B cell (primary cell): ENCODE measurements around the gene CCDC60. TPM values are rescaled to one million over a fixed set of nuclear protein-coding genes. Genes with fewer than 3 reads are reported as not detected.

Source experiments
- ATAC-seq: fragments of 200-7000 bp; cut with Tn5 transposase; one replicate; pipeline ENCODE4 v1.10.0; 2021; ENCODE audit warnings: low read depth, mild to moderate bottlenecking, moderate number of reproducible peaks, moderate library complexity
- CTCF ChIA-PET: fragments of 350-600 bp; sonication (Branson Sonifier 250); formaldehyde crosslinking; loops from one replicate; lab custom pipeline; 2021; ENCODE audit warnings: antibody characterized with exemption, inconsistent platforms; lab: Charles Lee
- POLR2A ChIA-PET: fragments of 350-600 bp; sonication (Branson Sonifier 250); formaldehyde crosslinking; loops from one replicate; lab custom pipeline; 2021; ENCODE audit warnings: antibody characterized with exemption; lab: Charles Lee
- DNase-seq: peaks from one replicate; pipeline ENCODE4 v3.0.0; 2013
- H2AFZ ChIP-seq: 2 replicates; pipeline ENCODE4 v1.6.1; 2012; ENCODE audit warnings: mild to moderate bottlenecking, low read depth, low read length; ENCODE audit not compliant: insufficient read depth, poor library complexity, severe bottlenecking
- H3K27ac ChIP-seq, 2 donors: 1 replicate in 1 of 2; 2 replicates in 1 of 2; pipeline ENCODE4 v1.5.1; 2012 to 2013; ENCODE audit warnings: low read length in 2 of 2, mild to moderate bottlenecking in 2 of 2, moderate library complexity in 1 of 2
- H3K27me3 ChIP-seq, 4 experiments: fragments of 200-600 bp in 1 of 4; sonication (generic) in 1 of 4; replicated peaks in 1 of 4; 1 replicate in 2 of 4; 2 replicates in 2 of 4; pipeline versions ENCODE4 v1.6.1 to v1.7.0; 2013 to 2016; ENCODE audit warnings: low read length in 3 of 4, mild to moderate bottlenecking in 2 of 4, mixed read lengths in 1 of 4, moderate library complexity in 1 of 4; ENCODE audit not compliant: insufficient read depth in 4 of 4, control insufficient read depth in 3 of 4; ENCODE audit errors: control extremely low read depth in 1 of 4
- H3K36me3 ChIP-seq, 2 experiments: replicated peaks in 1 of 2; 1 replicate in 1 of 2; 2 replicates in 1 of 2; pipeline versions ENCODE4 v1.6.1 to v1.7.1; 2013; ENCODE audit warnings: low read length in 1 of 2; ENCODE audit not compliant: insufficient read depth in 2 of 2, control insufficient read depth in 1 of 2; ENCODE audit errors: control extremely low read depth in 1 of 2, extremely low read depth in 1 of 2
- H3K4me1 ChIP-seq, 2 donors: fragments of 200-600 bp in 1 of 2; sonication (generic) in 1 of 2; 1 replicate in 1 of 2; 2 replicates in 1 of 2; pipeline versions ENCODE4 v1.5.1 to v1.6.1; 2013 to 2017; ENCODE audit warnings: low read length in 2 of 2; ENCODE audit not compliant: control insufficient read depth in 2 of 2, insufficient read depth in 2 of 2
- H3K4me2 ChIP-seq: replicated peaks from 2 replicates; pipeline ENCODE3; 2012; ENCODE audit warnings: mild to moderate bottlenecking, low read depth, low read length; ENCODE audit not compliant: poor library complexity, severe bottlenecking
- H3K4me3 ChIP-seq, 5 experiments: fragments of 200-600 bp in 1 of 5; sonication (generic) in 1 of 5; 1 replicate in 3 of 5; 2 replicates in 2 of 5; pipeline versions ENCODE4 v1.5.1 to v1.7.0; 2011 to 2016; ENCODE audit warnings: low read length in 4 of 5, mild to moderate bottlenecking in 4 of 5, low read depth in 2 of 5, control low read depth in 1 of 5, moderate library complexity in 1 of 5; ENCODE audit not compliant: insufficient read depth in 1 of 5; ENCODE audit errors: control extremely low read depth in 1 of 5, extremely low read depth in 1 of 5
- H3K79me2 ChIP-seq: fragments of 200-600 bp; sonication (generic); one replicate; pipeline ENCODE4 v1.6.0; 2016; ENCODE audit warnings: low read length; ENCODE audit not compliant: control insufficient read depth, insufficient read depth
- H3K9ac ChIP-seq: fragments of 200-600 bp; sonication (generic); 2 replicates; pipeline ENCODE4 v1.6.1; 2017; ENCODE audit warnings: mild to moderate bottlenecking, low read length, moderate library complexity
- H3K9me3 ChIP-seq, 3 donors: one replicate each; pipeline versions ENCODE4 v1.6.1 to v1.7.1; 2013; ENCODE audit warnings: low read length in 2 of 3; ENCODE audit not compliant: control insufficient read depth in 2 of 3, insufficient read depth in 1 of 3; ENCODE audit errors: control extremely low read depth in 1 of 3
- H4K20me1 ChIP-seq: 2 replicates; pipeline ENCODE4 v1.6.0; 2012; ENCODE audit warnings: mild to moderate bottlenecking, low read length; ENCODE audit not compliant: insufficient read depth, control insufficient read depth, poor library complexity, severe bottlenecking
- H3K27ac Mint-ChIP-seq: one replicate; pipeline ENCODE4 v1.8.0; 2021; ENCODE audit warnings: mixed read lengths
- H3K27me3 Mint-ChIP-seq: one replicate; pipeline ENCODE4 v1.8.0; 2021; ENCODE audit warnings: mixed read lengths
- H3K4me1 Mint-ChIP-seq: one replicate; pipeline ENCODE4 v1.8.0; 2021; ENCODE audit warnings: mixed read lengths
- H3K4me3 Mint-ChIP-seq: one replicate; pipeline ENCODE4 v1.8.0; 2021; ENCODE audit warnings: mixed read lengths
- H3K9me3 Mint-ChIP-seq: one replicate; pipeline ENCODE4 v1.8.0; 2022; ENCODE audit warnings: mixed read lengths; ENCODE audit not compliant: insufficient read depth
- CTCF ChIP-seq: fragments of 200-600 bp; IDR thresholded peaks from one replicate; pipeline ENCODE4 v1.8.0; 2022; ENCODE audit warnings: antibody characterized with exemption, mild to moderate bottlenecking
- EZH2 ChIP-seq: IDR thresholded peaks from 2 replicates; pipeline ENCODE4 v1.6.1; 2012; ENCODE audit warnings: borderline replicate concordance, low read depth, mild to moderate bottlenecking, moderate library complexity, low read length; ENCODE audit not compliant: insufficient read depth, poor library complexity, severe bottlenecking
- WGBS: methylation state at CpG from one replicate; pipeline ENCODE4 v1.1.5; 2013; ENCODE audit warnings: missing lambda C conversion rate; ENCODE audit not compliant: insufficient coverage; 5-methylcytosine and 5-hydroxymethylcytosine counted together
- intact Hi-C: fragments of 100-400 bp; cut with micrococcal nuclease; formaldehyde crosslinking; loops from one replicate; pipeline ENCODE4 v1.10.0; 2022
- polyA plus RNA-seq: library from polyadenylated mRNA; depleted of rRNA; stranded (reverse); fragments of >200 nt; gene quantifications from 2 replicates; pipeline ENCODE4 v1.2.3, GENCODE V29; 2012
- total RNA-seq, 2 donors: library from RNA; stranded (reverse); fragments of 120-200 nt in 1 of 2; gene quantifications; 1 replicate in 1 of 2; 2 replicates in 1 of 2; pipeline versions ENCODE4 v1.2.3 to v1.2.4, GENCODE V29; 2013 to 2022

Gene CCDC60
- total and polyA plus RNA-seq, 2 donors (not counting 1 experiment from before 2014, with no cell fraction given), result not detected

- CTCF ChIA-PET, result no interaction called here
These were observed 144.6 kb downstream of the CCDC60 start for GRCh38 chr12:119479121-119479561.

GRCh38 chr12:119480551-119480950, 146.0 kb downstream of the CCDC60 start:
- Mint-ChIP-seq H3K4me1 (no peaks in the 10 kb centered on the region), H3K27me3 (peaks cover 11% of the 10 kb centered on the region), H3K4me3 (no peak overlapping the region), H3K27ac (no peak overlapping the region), H3K9me3 (peaks cover 2% of the 10 kb centered on the region)
- Histone ChIP-seq H3K9ac (no peak overlapping the region), H3K79me2 (no peaks in the 10 kb centered on the region), H3K27me3 (no peaks in the 10 kb centered on the region), H3K4me3 (no peak overlapping the region), H4K20me1 (no peaks in the 10 kb centered on the region), H2AFZ (no peak overlapping the region), H3K4me1 (no peaks in the 10 kb centered on the region), H3K27ac (no peak overlapping the region), H3K4me2 (no peak overlapping the region), H3K9me3 (peaks cover 0 to 13% (median 5%) of the 10 kb centered on the region in 3 donors), H3K36me3 (no peaks in the 10 kb centered on the region)
- POLR2A ChIA-PET, result no interaction called here
- WGBS, result 95% methylated on average over 1 of the region's 1 CpG
- CTCF ChIA-PET, result interaction anchor here (0.6 kb wide), 1 partner anchor 59 kb away, joined by 3 read pairs; no protein-coding TSS in a partner anchor
- TF ChIP-seq CTCF (no peak), EZH2 (no peak)
- DNase-seq (no peak), ATAC-seq (no peak)
- intact Hi-C loops, result no loop called here

More at GRCh38 chr12:119479121-119479561, 144.6 kb downstream of the CCDC60 start:
- H3K4me3 Mint-ChIP-seq, result no peak overlapping the region
- H3K9me3 ChIP-seq, result peaks cover 0 to 13% (median 5%) of the 10 kb centered on the region in 3 donors
- TF ChIP-seq CTCF, result no peak
- TF ChIP-seq EZH2, result no peak
- no peaks in the 10 kb centered on the region for H3K4me1 ChIP-seq
- H3K9ac ChIP-seq, result no peak overlapping the region
- ATAC-seq, result no peak
- H2AFZ ChIP-seq, result no peak overlapping the region
- no peak overlapping the region for H3K4me2 ChIP-seq
- no peaks in the 10 kb centered on the region for H3K27me3 ChIP-seq
- no peaks in the 10 kb centered on the region for H4K20me1 ChIP-seq
- no peak overlapping the region for H3K27ac ChIP-seq
- H3K4me1 Mint-ChIP-seq, result no peaks in the 10 kb centered on the region
- no peaks in the 10 kb centered on the region for H3K36me3 ChIP-seq
- H3K79me2 ChIP-seq, result no peaks in the 10 kb centered on the region
- peaks cover 5% of the 10 kb centered on the region for H3K27me3 Mint-ChIP-seq
- 75% methylated on average over 10 of the region's 10 CpGs for WGBS
- no peak for DNase-seq
- POLR2A ChIA-PET, result no interaction called here
- H3K27ac Mint-ChIP-seq, result no peak overlapping the region
- H3K9me3 Mint-ChIP-seq, result peaks cover 2% of the 10 kb centered on the region
- H3K4me3 ChIP-seq, result no peak overlapping the region
- intact Hi-C loops, result no loop called here
